ENCODE measurements around the gene TOMM7.
"Not testable (repeated sequence)": the region's sequence is repeated elsewhere in the genome, so short reads cannot be mapped to it uniquely, and the experiment has no call there.

Gene TOMM7

DNA sequence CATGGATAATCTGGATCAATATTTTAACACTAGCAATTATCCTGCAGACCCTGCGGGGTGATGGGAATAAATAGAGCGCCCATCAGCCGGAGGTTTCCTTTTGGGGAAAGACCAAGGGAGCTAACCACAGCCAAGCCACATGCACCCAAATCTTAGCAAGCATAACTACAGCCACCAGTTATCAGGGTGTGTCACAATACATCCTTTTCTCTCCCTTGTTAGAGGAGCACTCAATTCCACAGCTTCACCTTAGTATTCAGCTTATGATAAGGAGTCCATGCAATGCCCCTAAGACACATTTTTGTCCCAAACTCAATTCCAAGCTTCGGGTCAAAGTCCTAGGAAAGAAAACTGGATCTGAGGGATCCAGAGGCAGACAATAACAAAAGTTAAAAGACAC, 15.9 kb downstream of the TOMM7 start:
- H3K4me3 ChIP-seq (ENCODE audit: low read depth, low read length): no peak overlapping the region
- DNase-seq (ENCODE audit: low read depth): no peak
- TF ChIP-seq, protein P1, sequence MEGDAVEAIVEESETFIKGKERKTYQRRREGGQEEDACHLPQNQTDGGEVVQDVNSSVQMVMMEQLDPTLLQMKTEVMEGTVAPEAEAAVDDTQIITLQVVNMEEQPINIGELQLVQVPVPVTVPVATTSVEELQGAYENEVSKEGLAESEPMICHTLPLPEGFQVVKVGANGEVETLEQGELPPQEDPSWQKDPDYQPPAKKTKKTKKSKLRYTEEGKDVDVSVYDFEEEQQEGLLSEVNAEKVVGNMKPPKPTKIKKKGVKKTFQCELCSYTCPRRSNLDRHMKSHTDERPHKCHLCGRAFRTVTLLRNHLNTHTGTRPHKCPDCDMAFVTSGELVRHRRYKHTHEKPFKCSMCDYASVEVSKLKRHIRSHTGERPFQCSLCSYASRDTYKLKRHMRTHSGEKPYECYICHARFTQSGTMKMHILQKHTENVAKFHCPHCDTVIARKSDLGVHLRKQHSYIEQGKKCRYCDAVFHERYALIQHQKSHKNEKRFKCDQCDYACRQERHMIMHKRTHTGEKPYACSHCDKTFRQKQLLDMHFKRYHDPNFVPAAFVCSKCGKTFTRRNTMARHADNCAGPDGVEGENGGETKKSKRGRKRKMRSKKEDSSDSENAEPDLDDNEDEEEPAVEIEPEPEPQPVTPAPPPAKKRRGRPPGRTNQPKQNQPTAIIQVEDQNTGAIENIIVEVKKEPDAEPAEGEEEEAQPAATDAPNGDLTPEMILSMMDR (IDR thresholded peaks at IDR 0.05; ENCODE audit: control insufficient read depth, extremely low read depth, insufficient read depth): no peak

DNA sequence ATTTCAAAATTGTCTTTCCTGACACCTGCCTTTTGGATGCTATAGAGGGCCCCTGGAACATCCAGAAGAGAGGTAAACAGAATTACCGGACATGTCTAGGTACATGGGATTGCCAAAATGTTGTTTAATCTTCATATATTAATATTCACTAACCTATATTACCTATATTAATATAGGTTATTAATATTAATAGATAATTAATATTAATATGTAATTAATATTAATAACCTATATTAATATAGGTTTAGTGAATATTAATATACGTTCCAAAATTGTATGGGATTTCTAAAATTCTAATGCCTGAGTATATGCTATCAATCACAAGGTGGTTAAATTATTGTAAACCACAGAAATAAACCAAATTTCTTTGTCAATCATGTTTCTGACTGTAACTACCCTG, 17.4 kb downstream of the TOMM7 start:
- no peak overlapping the region for H3K4me3 ChIP-seq (ENCODE audit: low read depth, low read length)
- no peak for DNase-seq (ENCODE audit: low read depth)
- TF ChIP-seq, protein P1 (IDR thresholded peaks at IDR 0.05; ENCODE audit: control insufficient read depth, extremely low read depth, insufficient read depth): no peak

DNA sequence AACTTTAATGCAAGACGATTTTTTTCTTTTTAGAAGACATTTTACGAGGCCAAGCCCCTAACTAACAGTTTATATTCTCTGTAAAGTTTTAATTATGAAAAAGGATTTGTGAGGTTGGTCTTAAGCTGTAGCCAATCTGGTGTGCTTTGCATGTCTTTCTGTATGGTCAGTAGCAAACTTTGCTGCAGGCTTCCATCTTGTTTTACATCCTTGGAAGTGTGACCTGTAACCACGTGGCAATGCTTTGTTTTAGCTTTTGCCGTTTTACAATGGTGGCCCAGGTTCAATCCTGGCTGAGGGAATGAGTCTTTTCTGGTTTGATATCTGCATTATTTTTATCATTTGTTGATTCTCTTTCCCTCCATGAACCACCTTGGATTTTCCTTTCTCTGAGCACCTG, 19.8 kb downstream of the TOMM7 start:
- not testable (repeated sequence) for H3K4me3 ChIP-seq (ENCODE audit: low read depth, low read length); DNase-seq (ENCODE audit: low read depth)

DNA sequence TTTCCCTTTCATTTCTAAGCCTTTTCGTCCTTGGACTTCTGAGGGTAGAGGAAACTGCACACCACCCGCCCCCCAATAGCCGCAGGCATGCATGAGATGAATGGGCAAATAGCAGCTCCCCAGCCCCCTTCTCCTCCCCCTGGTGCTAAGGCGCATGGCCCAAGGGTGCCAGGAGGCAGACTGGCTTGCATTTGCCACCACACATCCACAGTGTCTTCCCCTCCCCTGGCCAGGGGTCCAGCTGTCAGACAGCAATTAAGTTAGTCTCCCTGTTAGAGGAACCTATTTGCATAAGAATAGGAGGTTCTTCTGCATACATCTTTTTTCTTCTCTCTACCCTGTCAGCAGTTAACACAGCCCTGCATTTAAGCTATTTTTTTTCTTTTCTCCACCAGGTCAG, 20.2 kb downstream of the TOMM7 start:
- TF ChIP-seq, protein P1 (IDR thresholded peaks at IDR 0.05; ENCODE audit: control insufficient read depth, extremely low read depth, insufficient read depth): no peak
- DNase-seq (ENCODE audit: low read depth): no peak
- no peak overlapping the region for H3K4me3 ChIP-seq (ENCODE audit: low read depth, low read length)

DNA sequence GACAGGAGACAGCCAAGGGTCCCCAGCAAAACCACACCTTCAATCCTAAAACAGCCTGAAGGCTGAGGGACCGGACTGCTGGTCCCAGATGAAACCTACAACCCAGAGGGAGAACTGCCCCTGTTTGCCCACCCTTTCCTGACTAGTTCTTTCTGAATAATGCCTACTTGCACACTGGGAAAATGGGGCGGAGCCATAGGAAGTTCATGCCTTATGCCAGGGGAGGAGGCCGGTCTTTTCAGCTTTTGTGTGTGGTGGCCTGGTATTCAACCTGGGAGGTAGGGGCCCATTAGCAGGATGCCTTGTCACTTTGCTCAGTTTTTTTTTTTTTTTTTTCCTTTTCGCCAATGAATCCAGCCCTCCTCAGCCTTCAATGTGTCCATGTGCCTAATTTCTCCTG, 20.7 kb downstream of the TOMM7 start:
- no peak for DNase-seq (ENCODE audit: low read depth)
- TF ChIP-seq, protein P1 (IDR thresholded peaks at IDR 0.05; ENCODE audit: control insufficient read depth, extremely low read depth, insufficient read depth): no peak
- H3K4me3 ChIP-seq (ENCODE audit: low read depth, low read length): no peak overlapping the region

DNA sequence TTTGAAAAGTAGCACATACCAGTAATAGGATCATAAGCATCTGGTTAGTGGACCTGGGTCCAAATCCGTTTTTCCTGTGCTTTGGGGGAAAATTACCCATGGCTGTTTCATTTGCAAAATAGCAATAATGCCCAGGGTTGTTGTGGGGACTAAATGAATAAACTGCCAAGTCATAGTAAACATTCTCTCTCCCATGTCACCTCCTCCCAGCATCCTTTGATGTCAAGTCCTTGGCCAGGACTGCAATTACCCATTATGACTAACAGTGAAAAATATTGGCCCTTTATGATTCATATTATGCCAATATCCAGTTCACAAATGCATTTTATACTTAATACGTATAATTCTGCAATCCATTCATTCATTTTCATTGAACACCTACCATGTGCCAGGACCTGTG, 23.0 kb downstream of the TOMM7 start:
- DNase-seq (ENCODE audit: low read depth): no peak
- H3K4me3 ChIP-seq (ENCODE audit: low read depth, low read length): no peak overlapping the region
- TF ChIP-seq, protein P1 (IDR thresholded peaks at IDR 0.05; ENCODE audit: control insufficient read depth, extremely low read depth, insufficient read depth): no peak

DNA sequence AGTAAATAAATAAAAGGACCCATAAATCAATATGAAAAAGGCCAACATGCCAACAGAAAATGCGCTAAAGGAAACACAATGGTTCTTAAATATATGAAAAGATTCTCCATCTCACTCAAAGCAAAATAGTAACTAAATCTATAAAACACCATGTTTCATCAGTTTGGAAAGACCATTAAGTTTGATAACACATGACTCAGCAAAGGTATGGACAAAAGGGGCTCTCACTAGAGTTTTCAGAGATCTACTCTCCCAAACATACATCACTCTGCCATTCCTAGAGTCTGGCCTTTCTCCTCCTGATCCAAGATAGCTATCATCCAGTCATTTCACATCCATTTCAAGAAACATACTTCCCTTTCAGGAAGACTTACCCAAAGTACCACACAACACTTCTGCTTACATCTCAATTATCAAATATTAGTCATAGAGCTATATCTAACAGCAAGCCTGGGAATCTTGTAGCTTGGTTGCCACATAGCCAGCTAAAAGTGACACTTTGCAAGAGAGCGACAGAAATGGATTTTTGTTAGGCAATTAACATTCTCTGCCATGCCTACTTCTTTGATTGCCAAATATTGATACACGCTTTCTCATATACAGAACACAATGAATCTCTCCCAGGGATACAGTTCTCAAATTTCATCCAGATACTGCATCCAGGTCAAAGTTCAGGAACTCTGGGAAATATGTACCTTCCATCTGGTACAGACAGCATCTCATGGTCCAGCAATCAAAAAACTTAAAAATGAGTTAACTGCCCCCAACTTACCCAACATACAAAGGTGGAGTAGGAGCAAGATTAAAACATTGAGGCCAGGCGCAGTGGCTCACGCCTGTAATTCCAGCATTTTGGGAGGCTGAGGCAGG, 28.8 kb downstream of the TOMM7 start:
- DNase-seq (ENCODE audit: low read depth): no peak
- TF ChIP-seq, protein P1 (IDR thresholded peaks at IDR 0.05; ENCODE audit: control insufficient read depth, extremely low read depth, insufficient read depth): no peak
- no peak overlapping the region for H3K4me3 ChIP-seq (ENCODE audit: low read depth, low read length)
